ENCODE data around the gene AGPAT4. TPM values are rescaled to one million over a fixed set of nuclear protein-coding genes. Genes with fewer than 3 reads are reported as not detected.

The AGPAT4 gene
- total and polyA plus RNA-seq, 2 donors (not counting 3 experiments of a cell fraction or from before 2014, with no cell fraction given), result 10.2 to 15.2 TPM

DNA sequence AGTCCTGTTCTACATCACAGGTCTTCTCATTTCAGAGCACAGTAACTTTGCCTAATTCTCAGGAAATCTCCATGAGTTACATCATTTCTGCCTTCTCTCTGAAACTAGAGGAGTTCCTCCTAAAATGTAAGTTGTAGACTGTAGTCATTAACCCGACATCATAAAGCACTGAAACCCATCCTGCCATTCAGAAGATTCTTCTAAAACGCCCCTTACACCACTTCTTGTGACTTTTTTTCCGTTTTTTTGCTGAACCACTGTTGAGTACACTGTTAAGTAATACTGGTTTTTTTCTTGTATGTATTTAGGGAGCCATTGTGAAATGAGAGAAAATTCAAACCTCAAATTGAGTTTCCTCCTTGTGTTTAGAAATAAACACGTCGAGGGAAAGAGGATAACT lies 164.9 kb downstream of the AGPAT4 start:
- H2AFZ ChIP-seq (ENCODE audit: low read depth, low read length), result no peak overlapping the region
- H3K4me1 ChIP-seq (ENCODE audit: control insufficient read depth, extremely low read depth, insufficient read depth, low read length), result no peaks in the 10 kb centered on the region
- H3K4me2 ChIP-seq (ENCODE audit: insufficient read depth, low read length), result no peak overlapping the region
- peaks cover 18 to 26% of the 10 kb centered on the region in 2 experiments for H3K36me3 ChIP-seq (ENCODE audit: control insufficient read depth in 2 of 2, extremely low read depth in 1 of 2, insufficient read depth in 2 of 2, low read length in 2 of 2)
- intact Hi-C loops (cut with micrococcal nuclease) (no loop called here), dilution Hi-C loops (cut with MboI; ENCODE audit: extremely low pct_ligation_motif_present, low sequenced_read_pairs) (no loop called here)
- H3K9ac ChIP-seq (replicated peaks; ENCODE audit: extremely low read depth, insufficient read depth, low read length), result no peak overlapping the region
- H3K27me3 ChIP-seq (ENCODE audit: control insufficient read depth in 2 of 2, insufficient read depth in 2 of 2, low read length in 2 of 2), result no peaks in the 10 kb centered on the region
- no peak overlapping the region for H3K4me3 ChIP-seq (replicated peaks in 1 of 3; ENCODE audit: insufficient read depth in 1 of 3, low read depth in 1 of 3, low read length in 3 of 3)
- TF ChIP-seq JUN (IDR thresholded peaks at IDR 0.05; ENCODE audit: borderline replicate concordance, insufficient read depth, insufficient read length, low read depth) (no peak), EZH2 (IDR thresholded peaks at IDR 0.05; ENCODE audit: borderline replicate concordance, low read depth, low read length, severe bottlenecking) (no peak)
- H3K27ac ChIP-seq (ENCODE audit: insufficient read depth, low read depth, low read length), result no peak overlapping the region
- no peaks in the 10 kb centered on the region for H4K20me1 ChIP-seq (replicated peaks; ENCODE audit: control insufficient read depth, extremely low read depth, insufficient read depth, low read length)
- DNase-seq (ENCODE audit: low read depth, low spot score) (no peak), FAIRE-seq (no peak)
- no TSS peak for BruUV-seq (replicated peaks)
- no peaks in the 10 kb centered on the region for H3K9me1 ChIP-seq (replicated peaks; ENCODE audit: control insufficient read depth, extremely low read depth, insufficient read depth, low read length)
- POLR2A ChIA-PET, result no interaction called here
- H3K79me2 ChIP-seq (ENCODE audit: control insufficient read depth, insufficient read depth, low read length), result no peaks in the 10 kb centered on the region
- CTCF ChIA-PET, result interaction anchor here (1.4 kb wide), 1 partner anchor 11 kb away, joined by 3 read pairs; no protein-coding TSS in a partner anchor
- no peaks in the 10 kb centered on the region for H3K9me3 ChIP-seq (replicated peaks; ENCODE audit: control insufficient read depth, insufficient read depth, low read length)

- Histone ChIP-seq H3K27me3 (ENCODE audit: control insufficient read depth in 2 of 2, insufficient read depth in 2 of 2, low read length in 2 of 2) (no peaks in the 10 kb centered on the region), H3K79me2 (ENCODE audit: control insufficient read depth, insufficient read depth, low read length) (no peaks in the 10 kb centered on the region), H2AFZ (ENCODE audit: low read depth, low read length) (no peak overlapping the region), H3K27ac (ENCODE audit: insufficient read depth, low read depth, low read length) (no peak overlapping the region), H3K4me1 (ENCODE audit: control insufficient read depth, extremely low read depth, insufficient read depth, low read length) (no peaks in the 10 kb centered on the region), H3K9me1 (replicated peaks; ENCODE audit: control insufficient read depth, extremely low read depth, insufficient read depth, low read length) (no peaks in the 10 kb centered on the region), H3K9ac (replicated peaks; ENCODE audit: extremely low read depth, insufficient read depth, low read length) (no peak overlapping the region), H3K36me3 (ENCODE audit: control insufficient read depth in 2 of 2, extremely low read depth in 1 of 2, insufficient read depth in 2 of 2, low read length in 2 of 2) (peaks cover 19 to 21% of the 10 kb centered on the region in 2 experiments), H3K9me3 (replicated peaks; ENCODE audit: control insufficient read depth, insufficient read depth, low read length) (no peaks in the 10 kb centered on the region), H3K4me2 (ENCODE audit: insufficient read depth, low read length) (no peak overlapping the region), H4K20me1 (replicated peaks; ENCODE audit: control insufficient read depth, extremely low read depth, insufficient read depth, low read length) (no peaks in the 10 kb centered on the region), H3K4me3 (replicated peaks in 1 of 3; ENCODE audit: insufficient read depth in 1 of 3, low read depth in 1 of 3, low read length in 3 of 3) (no peak overlapping the region)
- ChIA-PET POLR2A (no interaction called here), CTCF (interaction anchor here (1.4 kb wide), 2 partner anchors 11 to 263 kb away, joined by 3 to 5 read pairs; no protein-coding TSS in a partner anchor)
- dilution Hi-C loops (cut with MboI; ENCODE audit: extremely low pct_ligation_motif_present, low sequenced_read_pairs) (no loop called here), intact Hi-C loops (cut with micrococcal nuclease) (no loop called here)
- FAIRE-seq (no peak), DNase-seq (ENCODE audit: low read depth, low spot score) (no peak)
- TF ChIP-seq GATA2 (IDR thresholded peaks at IDR 0.05; ENCODE audit: insufficient read depth, insufficient read length, low read depth, low read length), result no peak
- no peak for TF ChIP-seq MAX (IDR thresholded peaks at IDR 0.05; ENCODE audit: insufficient read depth, insufficient read length)
- no peak for TF ChIP-seq MYC (IDR thresholded peaks at IDR 0.05; ENCODE audit: low read depth, low read length)
- no peak for TF ChIP-seq POLR2AphosphoS5 (IDR thresholded peaks at IDR 0.05; ENCODE audit: insufficient read depth, low read depth, low read length)
- TF ChIP-seq FOS (IDR thresholded peaks at IDR 0.05; ENCODE audit: borderline replicate concordance, insufficient read depth, low read length), result no peak
- TF ChIP-seq POLR2A (IDR thresholded peaks at IDR 0.05; ENCODE audit: low read depth, low read length), result no peak
- TF ChIP-seq EZH2 (IDR thresholded peaks at IDR 0.05; ENCODE audit: borderline replicate concordance, low read depth, low read length, severe bottlenecking), result no peak
- TF ChIP-seq JUN (IDR thresholded peaks at IDR 0.05; ENCODE audit: borderline replicate concordance, insufficient read depth, insufficient read length, low read depth), result no peak
- no peak for TF ChIP-seq CTCF (IDR thresholded peaks at IDR 0.05; ENCODE audit: extremely low read depth in 1 of 2, insufficient read depth in 1 of 2, low read depth in 1 of 2, low read length in 2 of 2)
- no TSS peak for BruUV-seq (replicated peaks)
These were observed 165.8 kb downstream of the AGPAT4 start for GRCh38 chr6:161107779-161108730.
